SIG-M5 treated with dmso at 0.1 percent for 504 hours (cell line): ENCODE data around the gene FHL1.
"Not testable (repeated sequence)": the region's sequence is repeated elsewhere in the genome, so short reads cannot be mapped to it uniquely, and the experiment has no call there.

Experiments used
- DNase-seq: peaks from one replicate; lab custom pipeline; 2025; ENCODE audit not compliant: unreplicated experiment; lab: John Stamatoyannopoulos, UW

Gene FHL1

DNA sequence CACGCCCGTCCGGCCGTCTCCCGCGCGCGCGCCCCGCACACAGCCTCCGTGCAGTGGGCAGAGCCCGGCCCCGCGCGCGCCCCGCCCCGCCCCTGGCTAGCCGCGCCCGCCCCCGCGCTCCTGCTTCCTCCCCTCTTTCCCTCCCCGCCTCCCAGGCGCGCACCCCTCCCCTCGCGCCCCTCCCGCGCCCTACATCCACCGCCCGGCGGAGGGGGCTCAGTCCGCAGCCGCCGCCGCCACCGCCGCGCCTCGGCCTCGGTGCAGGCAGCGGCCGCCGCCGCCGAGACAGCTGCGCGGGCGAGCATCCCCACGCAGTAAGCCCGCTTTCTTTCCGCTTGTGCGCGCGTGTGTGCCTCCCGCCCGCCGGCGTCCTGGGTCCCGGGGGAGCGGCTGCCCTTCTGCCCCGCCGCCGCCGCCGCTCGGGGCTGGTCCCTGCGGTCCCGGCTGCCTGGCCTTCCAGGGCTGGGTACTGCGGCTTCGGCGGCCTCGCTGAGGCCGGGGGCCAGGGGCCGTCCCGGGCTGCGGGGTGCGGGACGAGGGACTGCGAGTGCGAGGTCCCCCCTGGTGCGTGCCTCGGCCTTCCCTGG, at the start of gene FHL1:
Gene FHL1 (plus strand): TSS at position 219 of the 587 bp plus-strand sequence.
- DNase-seq: no peak

DNA sequence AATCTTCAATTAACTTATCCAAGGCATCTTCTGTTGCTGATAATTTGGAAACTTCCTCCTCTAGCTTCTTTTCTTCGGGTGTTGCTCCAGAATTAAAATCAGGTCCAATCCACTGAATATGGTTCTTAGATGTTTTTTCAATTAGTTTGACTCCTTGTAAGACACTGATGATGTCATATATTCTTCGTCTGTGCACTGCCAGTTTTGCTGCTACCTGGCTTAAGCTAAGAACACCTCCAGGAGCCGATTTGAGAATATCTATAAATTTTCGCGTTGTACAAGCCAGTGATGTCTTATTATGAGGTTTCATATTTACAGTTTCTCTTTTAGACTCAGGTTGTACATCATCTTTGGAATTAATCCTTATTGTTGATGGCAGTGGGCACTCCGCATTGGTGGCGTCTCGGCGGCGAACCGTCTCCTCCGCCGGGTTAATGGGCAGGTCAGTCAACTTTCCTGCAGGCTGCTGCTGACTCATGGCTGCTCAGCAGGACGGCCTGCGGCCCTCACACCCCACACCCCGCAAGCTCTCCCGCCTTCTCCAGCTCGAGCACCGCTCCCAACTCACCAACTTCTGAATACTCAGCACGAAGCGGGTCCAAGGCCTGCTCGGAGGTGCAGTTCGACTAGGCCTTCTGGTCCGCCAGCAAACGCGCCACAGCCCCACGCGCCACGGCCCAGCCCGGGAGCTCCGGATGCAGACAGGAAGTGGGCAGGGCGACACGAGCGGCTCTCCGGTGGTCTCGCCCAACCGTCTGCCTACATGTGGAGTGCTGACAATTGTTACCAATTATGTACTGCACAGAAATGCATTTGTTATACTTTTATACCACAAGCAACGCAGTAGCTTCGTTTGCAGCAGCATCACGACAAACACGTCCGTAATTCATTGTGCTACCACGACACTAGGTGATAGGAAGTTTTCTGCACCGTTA, 49.2 kb upstream of the FHL1 start:
- DNase-seq: no peak

DNA sequence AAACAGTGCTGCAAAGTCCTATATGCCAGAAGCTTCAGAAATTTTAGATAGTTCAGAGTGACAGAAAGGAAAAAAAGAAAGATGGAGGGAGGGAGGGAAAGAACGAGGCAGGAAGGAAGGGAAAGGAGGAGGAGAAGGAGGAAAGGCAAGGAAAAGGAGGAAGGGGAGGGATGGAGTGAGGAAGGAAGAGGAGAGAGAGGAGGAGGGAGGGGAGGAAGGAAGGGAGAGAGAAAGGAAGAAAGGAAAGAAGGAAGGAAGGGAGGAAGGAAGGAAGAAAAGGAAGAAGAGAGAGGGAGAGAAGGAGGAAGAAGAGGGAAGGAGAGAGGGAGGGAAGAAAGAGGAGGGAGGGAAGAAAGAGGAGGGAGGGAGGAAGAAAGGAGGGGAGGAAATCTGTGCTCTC, 42.4 kb upstream of the FHL1 start:
- no peak for DNase-seq

DNA sequence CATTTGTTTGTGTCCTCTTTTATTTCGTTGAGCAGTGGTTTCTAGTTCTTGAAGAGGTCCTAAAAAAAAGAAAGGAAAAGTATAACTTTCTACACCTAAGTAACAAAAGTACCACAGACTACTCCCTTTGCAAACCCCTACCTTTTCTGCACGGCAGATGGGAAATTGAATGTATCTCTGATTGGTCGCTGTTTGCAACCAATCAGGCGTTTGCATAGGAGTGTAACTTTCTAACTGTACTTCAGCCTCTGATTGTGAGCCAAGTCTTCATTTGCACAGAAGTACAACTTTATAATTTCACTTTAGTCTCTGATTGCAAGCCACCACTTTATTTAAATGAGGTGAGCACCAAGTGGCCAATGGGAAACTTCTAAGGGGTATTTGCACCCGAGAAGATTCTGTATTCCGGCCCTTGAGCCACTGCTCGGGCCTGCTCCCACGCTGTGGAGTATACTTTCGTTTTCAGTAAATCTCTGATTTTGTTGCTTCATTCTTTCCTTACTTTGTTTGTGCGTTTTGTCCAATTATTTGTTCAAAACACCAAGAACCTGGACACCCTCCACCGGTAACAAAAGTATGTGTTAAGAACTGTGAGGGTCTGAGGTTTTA, 40.3 kb upstream of the FHL1 start:
- no peak for DNase-seq

DNA sequence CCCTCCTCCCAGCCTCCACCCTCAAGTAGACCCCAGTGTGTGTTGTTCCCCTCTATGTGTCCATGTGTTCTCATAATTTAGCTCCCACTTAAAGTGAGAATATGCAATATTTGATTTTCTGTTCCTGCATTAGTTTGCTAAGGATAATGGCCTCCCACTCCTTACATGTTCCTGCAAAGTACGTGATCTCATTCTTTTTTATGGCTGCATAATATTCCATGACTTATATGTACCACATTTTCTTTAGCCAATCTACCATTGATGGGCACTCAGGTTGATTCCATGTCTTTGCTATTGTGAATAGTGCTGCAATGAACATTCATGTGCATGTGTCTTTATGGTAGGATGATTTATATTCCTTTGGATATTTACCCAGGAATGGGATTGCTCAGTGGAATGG, 38.4 kb upstream of the FHL1 start:
- DNase-seq: not testable (repeated sequence)

DNA sequence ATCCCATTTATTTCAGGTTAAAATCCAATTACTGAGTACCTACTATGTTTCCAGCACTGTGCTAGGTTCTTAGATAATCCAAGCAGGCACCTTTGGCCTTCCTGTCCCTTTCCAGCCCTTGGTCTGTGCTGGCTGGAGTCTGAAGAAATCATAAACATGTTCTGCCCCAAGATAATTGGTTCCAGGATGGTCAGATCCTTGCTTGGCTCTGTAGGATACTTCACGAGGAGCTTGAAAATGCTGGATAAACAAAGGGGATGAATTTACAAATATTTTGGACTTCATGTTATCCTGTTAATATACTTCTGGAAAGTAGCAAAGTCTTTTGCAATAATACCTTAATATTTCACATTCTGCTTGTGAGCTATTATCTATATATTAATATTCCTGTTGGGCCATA, 35.0 kb upstream of the FHL1 start:
- DNase-seq: no peak

DNA sequence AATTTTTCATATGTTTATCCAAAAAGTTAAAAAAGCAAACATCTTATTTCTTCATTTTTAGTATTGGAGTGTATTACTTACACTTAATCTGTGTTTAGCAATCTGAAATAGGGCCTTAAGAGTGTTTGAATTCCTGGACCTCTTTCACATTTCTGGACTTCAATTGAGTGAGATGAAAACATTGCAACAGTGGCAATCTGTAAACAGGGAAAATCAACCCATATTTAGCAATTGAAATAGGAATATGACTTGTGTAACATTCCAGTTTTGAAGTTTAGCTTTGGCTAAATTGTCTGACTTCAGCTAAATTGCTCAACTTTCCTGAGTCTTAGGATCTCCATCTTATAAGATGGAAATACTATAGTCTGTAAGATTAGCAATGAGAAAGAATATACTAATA, 34.6 kb upstream of the FHL1 start:
- DNase-seq: no peak

DNA sequence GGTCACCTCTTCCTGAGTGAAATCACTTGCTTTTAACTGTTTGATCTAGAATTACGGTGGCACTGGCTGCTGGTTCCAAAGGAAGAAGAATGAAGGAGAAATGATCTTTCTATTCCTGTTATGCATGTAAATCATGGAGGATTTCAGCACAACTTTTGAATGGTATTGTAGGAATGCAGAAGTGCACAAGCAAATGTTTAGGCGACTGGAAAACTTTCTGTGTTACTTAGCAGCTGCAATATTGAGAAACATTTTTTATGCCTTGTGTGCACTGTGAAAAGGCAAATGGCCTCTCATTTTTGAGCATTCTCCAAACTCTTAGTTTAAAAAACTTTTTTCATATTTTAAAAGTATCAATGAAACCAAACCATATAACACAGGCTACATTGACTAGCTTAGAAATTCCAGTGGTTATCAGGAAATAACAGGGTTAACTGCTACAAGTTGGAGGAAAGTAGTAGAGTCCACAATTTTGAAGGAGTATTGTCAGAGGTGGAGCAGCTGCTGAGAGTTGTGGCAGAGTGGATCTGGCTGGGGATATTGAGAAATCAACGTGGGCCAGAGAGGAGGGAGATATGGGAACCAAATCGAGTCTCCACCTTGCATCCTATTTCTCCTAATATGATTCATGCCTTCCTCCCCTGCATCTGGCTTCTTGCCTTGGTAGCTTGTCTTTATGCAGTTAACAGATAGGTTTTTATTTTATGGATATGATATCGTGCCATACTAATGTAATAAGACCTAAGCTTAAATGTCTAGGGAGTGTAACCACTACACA, 32.0 kb upstream of the FHL1 start:
- no peak for DNase-seq

DNA sequence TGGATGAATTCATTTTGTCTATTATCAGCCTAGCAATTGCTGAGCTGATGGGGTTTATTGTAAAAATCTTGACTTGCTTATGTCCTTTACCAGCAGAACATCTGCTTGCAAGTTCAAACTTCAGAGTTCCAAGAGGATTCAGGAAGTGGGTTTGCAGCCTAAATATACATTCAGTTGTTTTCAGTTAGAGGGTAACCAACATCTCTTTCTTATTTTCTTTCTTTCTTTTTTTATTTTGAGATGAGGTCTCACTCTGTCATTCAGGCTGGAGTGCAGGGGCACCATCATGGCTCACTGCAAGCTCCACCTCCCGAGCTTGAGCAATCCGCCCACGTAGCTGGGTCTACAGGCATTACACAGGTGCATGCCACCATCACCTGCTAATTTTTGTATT, 31.4 kb upstream of the FHL1 start:
- no peak for DNase-seq

DNA sequence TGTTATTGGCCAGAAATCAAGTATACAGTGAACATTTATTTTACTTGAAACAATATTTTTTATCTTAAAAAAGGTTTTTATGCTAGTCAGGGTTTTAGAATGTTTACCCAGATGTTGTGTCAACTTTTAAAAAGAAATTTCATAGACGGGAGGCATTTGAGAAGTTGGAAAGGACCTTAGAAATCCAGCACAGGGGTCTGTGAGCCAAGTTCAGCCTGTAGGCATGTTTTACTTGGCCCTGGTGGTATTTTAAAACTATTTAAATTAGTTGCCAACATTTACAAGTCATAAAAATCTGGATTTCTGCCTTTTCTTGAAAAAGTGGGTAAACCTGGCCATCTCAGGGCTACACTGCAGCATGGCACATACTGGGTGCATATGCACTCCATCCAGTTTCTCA, 25.5 kb upstream of the FHL1 start:
- no peak for DNase-seq

DNA sequence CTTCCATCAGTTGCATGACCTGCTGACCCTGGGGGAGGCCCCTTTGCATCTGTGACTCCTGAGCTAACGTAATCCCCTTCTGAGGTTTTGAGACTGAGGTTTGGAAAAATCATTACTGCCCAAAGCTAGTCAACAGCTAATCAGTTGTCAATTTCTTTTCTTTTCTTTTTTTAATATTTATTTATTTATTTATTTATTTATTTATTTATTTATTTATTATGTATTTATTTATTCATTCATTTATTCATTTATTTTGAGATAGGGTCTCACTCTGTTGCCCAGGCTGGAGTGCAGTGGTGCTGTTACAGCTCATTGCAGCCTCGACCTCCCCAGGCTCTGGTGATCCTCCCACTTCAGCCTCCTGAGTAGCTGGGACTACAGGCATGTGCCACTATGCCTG, 25.1 kb upstream of the FHL1 start:
- no peak for DNase-seq

DNA sequence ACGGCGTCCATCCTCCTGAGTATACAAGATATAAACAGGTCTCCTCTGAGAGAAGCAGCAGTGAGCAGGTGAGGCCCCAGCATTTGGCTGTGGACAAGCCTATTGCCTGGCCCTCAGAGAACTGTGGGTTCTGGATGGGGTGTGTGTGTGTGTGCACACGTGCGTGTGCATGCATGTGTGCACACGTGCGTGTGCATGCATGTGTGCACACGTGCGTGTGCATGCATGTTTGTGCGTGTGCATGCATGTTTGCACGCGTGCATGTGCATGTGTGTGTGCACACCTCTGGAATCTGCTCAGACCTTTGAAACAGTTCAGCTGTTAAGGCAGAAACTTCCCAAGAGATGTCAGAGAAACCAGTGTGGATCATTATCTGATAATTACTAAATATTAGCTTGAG, 22.2 kb upstream of the FHL1 start:
- no peak for DNase-seq

DNA sequence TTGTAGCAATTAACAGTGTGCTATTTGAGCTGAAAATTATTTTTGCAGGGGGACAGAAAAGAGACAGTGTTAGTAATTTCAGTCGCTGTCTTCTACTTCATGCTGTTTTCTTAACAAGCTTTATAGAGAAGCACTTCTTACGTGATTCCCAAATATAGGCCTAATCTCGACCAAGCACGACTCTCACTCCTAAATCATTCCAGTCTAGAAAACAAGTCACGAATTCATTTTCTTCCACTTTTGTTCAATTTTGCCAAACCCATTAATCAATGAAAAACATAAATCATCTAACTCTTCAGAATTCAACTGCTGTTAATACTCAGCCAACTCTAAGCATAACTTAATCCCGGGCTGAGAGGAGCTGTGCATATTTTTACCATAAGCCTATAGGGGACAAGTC, 21.0 kb upstream of the FHL1 start:
- DNase-seq: no peak

DNA sequence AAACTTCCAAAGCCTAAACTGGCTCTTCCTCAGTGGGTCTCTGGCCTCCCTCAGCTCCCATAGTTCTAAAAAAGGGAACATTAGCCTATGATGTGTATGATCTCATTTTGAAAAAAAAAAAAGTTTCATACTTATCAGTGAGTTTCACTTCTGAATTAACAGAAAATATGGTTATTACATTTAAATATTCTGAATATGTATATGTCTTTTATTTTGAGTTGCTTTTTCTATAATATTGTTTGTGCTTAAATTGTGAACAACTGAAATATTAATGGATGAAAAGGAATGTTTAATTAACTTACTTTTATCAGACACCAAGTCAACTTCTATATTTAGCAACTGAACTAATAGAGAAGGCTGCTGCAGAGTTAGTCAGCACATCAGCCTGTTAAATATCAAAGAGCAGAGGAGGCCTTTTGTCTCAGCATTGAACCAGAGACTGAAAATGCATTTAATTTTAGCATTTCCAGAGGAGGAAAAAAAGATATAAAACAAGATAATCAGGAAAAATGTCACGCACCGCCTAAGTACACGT, 20.4 kb upstream of the FHL1 start:
- DNase-seq: no peak

DNA sequence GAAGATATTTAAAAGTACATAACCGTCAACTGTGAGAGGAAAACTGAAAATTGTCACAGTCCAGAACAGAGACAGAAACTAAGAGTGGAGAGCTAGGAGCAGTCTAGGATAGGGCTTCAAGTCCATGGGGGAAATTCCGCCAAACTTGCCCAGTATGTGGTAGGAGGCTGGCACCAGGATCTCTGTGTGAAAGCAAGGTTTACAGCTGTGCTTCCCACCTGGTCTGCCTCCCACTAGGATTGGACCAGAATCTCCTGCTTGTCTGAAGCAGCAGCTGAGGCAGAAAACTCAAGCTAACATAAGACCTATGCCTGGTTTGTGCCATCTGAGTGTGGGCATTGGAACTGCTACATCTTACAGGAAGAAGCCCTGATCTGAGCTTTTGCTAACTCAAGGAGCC, 18.6 kb upstream of the FHL1 start:
- no peak for DNase-seq

DNA sequence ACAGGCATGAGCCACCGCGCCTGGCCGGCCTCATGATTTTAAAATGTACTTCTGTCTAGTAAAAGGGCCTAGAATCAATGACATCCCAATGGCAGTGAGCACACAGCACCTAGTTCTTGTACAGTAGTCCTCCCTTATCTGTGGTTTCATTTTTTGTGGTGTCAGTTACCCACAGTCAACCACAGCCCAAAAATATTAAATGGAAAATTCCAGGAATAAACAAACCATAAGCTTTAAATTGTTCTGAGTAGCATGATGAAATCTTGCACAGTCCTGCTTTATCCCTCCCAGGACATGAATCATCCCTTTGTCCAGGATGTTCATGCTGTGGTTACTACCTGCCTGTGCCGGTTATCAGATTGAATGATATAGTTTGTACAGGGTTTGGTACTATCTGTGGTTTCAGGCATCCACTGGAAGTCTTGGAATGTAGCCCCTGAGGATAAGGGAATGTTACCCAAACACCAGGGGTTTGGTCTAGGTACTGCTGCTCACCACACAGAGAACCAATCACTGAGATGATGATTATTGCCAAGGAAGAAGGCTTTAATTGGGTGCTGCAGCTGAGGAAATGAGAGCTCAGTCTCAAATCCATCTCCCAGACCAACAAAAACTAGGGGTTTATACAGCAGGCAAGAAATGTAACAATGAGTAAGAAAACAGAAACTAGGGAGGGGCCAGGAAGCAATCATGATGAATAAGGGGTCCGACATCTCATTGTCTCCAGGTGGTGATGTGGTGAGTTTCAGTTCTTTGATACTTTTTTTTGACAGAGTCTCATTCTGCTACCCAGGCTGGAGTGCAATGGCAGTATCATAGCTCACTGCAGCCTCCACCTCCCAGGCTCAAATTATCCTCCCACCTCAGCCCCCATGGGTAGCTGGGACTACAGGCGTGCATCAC, 16.2 kb upstream of the FHL1 start:
- DNase-seq: no peak

DNA sequence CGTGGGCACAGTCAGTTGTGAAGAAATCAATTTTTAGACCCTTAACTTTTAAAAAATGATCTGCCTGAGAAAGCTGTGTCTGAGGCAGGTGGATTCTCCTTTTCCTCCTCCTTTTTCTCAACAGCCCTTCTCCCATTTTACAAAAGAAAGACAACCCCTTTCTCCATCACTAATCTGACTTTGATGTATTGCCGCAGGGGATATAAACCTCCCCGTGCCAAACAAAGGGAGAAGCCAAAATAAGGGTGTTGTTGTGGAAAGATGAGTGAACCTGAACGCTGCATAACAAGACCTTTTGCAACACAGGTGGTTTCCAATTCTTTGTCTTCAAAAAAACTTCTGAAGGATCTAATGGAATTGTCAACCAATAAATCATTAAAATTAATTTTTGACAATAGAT, 8.4 kb upstream of the FHL1 start:
- DNase-seq: no peak

DNA sequence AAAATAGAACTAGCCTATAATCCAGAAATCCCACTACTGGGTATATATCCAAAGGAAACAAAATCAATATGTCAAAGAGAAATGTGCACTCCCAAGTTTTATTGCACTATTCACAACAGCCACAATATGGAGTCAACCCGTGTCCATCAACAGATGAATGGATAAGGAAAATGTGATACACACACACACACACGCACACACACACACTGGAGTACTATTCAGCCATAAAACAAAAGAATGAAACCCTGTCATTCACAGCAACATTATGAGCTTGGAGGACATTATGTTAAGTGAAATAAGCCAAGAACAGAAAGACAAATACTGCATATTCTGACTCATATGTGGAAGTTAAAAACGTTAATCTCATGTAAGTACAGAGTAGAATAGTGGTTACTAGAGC, 5.8 kb upstream of the FHL1 start:
- no peak for DNase-seq

DNA sequence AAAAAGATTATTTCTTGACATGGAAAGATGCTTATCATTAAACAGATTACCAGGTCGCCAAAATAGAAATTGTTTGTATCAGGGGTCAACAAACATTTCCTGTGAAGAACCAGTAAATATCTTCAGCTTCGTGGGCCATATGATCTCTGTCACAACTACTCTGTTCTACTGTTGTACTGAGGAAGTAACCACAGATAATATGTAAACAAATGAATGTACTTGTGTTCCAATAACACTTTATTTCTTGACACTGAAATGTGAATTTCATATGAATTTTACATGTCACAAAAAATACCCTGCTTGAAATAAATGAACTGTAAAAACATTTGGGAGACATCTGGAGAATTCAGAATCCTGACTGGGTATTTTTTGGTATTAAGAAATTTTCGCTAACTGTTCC, 4.7 kb upstream of the FHL1 start:
- no peak for DNase-seq

DNA sequence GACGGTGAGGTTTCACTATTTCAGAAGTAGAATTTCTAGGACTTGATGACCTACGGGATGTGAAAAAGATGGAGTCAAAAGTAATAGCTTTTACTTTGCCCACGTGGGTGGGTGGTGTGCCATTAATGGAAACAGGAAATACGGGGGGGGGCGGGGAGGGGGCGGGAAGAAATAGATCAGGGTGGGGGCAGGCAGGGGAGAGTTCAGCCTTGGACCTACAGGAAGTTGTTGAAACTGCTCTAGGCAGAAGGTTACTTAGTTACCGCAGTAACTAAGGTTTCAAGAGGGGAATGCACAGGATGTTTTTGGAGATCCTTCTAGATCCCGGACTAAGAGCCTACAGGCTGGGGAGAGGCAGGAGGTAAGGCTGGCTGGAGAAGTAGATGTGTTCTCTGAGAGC, 3.6 kb upstream of the FHL1 start:
- no peak for DNase-seq
